Ishikawa (cell line): Measurements from ENCODE around the gene VAPB.

Experiments
- CEBPB ChIP-seq: IDR thresholded peaks from 2 replicates; pipeline ENCODE4 v1.6.1; 2012
- EGR1 ChIP-seq: IDR thresholded peaks from 2 replicates; pipeline ENCODE4 v1.6.1; 2012
- EP300 ChIP-seq: IDR thresholded peaks from 2 replicates; pipeline ENCODE4 v1.6.1; 2012; ENCODE audit warnings: borderline replicate concordance
- FOXM1 ChIP-seq: IDR thresholded peaks from 2 replicates; pipeline ENCODE4 v1.6.1; 2012; ENCODE audit warnings: low read depth, borderline replicate concordance
- NFIC ChIP-seq: IDR thresholded peaks from 2 replicates; pipeline ENCODE4 v1.6.1; 2012
- RAD21 ChIP-seq: IDR thresholded peaks from 2 replicates; pipeline ENCODE4 v1.6.1; 2012; ENCODE audit warnings: low read depth
- TCF12 ChIP-seq: IDR thresholded peaks from 2 replicates; pipeline ENCODE4 v1.6.1; 2012; ENCODE audit warnings: low read depth
- TEAD4 ChIP-seq: IDR thresholded peaks from 2 replicates; pipeline ENCODE4 v1.6.1; 2012
- YY1 ChIP-seq: IDR thresholded peaks from 2 replicates; pipeline ENCODE4 v1.6.1; 2012; ENCODE audit warnings: low read depth
- ZBTB7A ChIP-seq: IDR thresholded peaks from 2 replicates; pipeline ENCODE4 v1.6.1; 2012; ENCODE audit warnings: low read depth
- TF ChIP-seq, protein P1 (sequence below): IDR thresholded peaks from 2 replicates; pipeline ENCODE4 v1.6.1; 2012; ENCODE audit warnings: low read depth, mild to moderate bottlenecking
- TF ChIP-seq, protein P2 (sequence below): IDR thresholded peaks from 2 replicates; pipeline ENCODE4 v1.6.1; 2012

DNA sequence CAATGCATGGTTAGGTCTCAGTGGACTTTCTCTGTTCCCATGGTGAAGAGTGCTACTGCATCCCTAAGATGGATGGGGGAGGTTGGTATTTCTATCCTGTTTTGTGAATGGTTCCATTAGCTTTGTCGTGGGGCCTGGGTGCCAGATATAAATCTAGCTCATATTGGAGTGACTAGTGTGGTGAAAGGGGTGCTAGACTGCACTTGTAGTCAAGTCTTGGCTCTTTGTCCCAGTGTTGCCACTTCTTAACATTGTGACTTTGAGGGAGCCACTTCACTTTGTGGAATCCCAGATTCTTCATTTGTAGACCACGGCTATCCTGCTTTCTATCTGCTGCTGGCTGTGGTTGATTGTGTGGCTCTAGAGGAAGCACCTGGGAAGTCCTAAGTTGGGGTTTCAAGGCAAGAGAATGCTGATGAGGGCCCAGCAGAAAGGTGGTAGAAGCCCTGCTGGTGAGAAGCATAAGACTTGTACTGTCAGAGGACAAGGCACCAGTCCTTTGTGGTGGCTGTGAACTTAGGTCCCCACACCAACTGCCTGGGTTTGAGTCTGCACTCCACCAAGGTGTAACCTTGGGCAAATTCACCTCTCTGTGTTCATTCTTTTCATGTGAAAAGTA, 44.1 kb downstream of the VAPB start:
- TF ChIP-seq EP300 (no peak), YY1 (no peak), CEBPB (no peak), ZBTB7A (no peak), FOXM1 (no peak), EGR1 (no peak), RAD21 (no peak), TEAD4 (no peak), NFIC (no peak), TCF12 (no peak)
- TF ChIP-seq, protein P1, sequence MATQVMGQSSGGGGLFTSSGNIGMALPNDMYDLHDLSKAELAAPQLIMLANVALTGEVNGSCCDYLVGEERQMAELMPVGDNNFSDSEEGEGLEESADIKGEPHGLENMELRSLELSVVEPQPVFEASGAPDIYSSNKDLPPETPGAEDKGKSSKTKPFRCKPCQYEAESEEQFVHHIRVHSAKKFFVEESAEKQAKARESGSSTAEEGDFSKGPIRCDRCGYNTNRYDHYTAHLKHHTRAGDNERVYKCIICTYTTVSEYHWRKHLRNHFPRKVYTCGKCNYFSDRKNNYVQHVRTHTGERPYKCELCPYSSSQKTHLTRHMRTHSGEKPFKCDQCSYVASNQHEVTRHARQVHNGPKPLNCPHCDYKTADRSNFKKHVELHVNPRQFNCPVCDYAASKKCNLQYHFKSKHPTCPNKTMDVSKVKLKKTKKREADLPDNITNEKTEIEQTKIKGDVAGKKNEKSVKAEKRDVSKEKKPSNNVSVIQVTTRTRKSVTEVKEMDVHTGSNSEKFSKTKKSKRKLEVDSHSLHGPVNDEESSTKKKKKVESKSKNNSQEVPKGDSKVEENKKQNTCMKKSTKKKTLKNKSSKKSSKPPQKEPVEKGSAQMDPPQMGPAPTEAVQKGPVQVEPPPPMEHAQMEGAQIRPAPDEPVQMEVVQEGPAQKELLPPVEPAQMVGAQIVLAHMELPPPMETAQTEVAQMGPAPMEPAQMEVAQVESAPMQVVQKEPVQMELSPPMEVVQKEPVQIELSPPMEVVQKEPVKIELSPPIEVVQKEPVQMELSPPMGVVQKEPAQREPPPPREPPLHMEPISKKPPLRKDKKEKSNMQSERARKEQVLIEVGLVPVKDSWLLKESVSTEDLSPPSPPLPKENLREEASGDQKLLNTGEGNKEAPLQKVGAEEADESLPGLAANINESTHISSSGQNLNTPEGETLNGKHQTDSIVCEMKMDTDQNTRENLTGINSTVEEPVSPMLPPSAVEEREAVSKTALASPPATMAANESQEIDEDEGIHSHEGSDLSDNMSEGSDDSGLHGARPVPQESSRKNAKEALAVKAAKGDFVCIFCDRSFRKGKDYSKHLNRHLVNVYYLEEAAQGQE, result no peak
- TF ChIP-seq, protein P2, sequence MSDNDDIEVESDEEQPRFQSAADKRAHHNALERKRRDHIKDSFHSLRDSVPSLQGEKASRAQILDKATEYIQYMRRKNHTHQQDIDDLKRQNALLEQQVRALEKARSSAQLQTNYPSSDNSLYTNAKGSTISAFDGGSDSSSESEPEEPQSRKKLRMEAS, result no peak
